ENCODE measurements around the gene ALK. TPM values are rescaled to one million over a fixed set of nuclear protein-coding genes. Genes with fewer than 3 reads are reported as not detected.
"Not testable (repeated sequence)": the region's sequence is repeated elsewhere in the genome, so short reads cannot be mapped to it uniquely, and the experiment has no call there.

Gene ALK
- total RNA-seq, 1 donor from 2014 or later: 1.1 TPM

DNA sequence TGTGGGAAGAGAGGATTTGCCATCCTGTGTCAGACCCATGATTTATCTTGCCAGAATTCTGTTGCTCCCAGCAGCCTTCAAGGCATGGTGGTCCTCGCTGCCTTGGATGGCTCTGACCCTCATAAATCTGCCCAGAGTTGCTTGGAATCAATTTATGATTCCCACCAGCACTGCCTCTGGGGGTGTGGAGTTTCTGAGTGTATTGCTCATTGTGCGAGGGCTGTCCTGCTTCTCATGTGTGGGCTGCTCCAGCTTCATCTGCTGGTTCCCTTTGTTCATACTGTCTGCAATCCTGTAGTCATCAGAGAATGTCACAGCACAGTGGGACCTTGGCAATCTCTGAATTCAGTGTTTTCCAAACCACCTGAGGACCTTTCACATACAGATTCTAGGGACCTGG lies 666.4 kb downstream of the ALK start:
- ATAC-seq (no peak), DNase-seq (no peak)
- no peak overlapping the region for H3K4me3 ChIP-seq
- H3K27me3 ChIP-seq (ENCODE audit: low read depth): peaks cover 6% of the 10 kb centered on the region
- H3K27ac ChIP-seq: no peak overlapping the region
- no peaks in the 10 kb centered on the region for H3K36me3 ChIP-seq
- no peaks in the 10 kb centered on the region for H3K9me3 ChIP-seq
- H3K4me1 ChIP-seq: no peaks in the 10 kb centered on the region
- TF ChIP-seq, protein P1, sequence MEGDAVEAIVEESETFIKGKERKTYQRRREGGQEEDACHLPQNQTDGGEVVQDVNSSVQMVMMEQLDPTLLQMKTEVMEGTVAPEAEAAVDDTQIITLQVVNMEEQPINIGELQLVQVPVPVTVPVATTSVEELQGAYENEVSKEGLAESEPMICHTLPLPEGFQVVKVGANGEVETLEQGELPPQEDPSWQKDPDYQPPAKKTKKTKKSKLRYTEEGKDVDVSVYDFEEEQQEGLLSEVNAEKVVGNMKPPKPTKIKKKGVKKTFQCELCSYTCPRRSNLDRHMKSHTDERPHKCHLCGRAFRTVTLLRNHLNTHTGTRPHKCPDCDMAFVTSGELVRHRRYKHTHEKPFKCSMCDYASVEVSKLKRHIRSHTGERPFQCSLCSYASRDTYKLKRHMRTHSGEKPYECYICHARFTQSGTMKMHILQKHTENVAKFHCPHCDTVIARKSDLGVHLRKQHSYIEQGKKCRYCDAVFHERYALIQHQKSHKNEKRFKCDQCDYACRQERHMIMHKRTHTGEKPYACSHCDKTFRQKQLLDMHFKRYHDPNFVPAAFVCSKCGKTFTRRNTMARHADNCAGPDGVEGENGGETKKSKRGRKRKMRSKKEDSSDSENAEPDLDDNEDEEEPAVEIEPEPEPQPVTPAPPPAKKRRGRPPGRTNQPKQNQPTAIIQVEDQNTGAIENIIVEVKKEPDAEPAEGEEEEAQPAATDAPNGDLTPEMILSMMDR (IDR thresholded peaks at IDR 0.05): no peak
- intact Hi-C loops (cut with DNase I): no loop called here

DNA sequence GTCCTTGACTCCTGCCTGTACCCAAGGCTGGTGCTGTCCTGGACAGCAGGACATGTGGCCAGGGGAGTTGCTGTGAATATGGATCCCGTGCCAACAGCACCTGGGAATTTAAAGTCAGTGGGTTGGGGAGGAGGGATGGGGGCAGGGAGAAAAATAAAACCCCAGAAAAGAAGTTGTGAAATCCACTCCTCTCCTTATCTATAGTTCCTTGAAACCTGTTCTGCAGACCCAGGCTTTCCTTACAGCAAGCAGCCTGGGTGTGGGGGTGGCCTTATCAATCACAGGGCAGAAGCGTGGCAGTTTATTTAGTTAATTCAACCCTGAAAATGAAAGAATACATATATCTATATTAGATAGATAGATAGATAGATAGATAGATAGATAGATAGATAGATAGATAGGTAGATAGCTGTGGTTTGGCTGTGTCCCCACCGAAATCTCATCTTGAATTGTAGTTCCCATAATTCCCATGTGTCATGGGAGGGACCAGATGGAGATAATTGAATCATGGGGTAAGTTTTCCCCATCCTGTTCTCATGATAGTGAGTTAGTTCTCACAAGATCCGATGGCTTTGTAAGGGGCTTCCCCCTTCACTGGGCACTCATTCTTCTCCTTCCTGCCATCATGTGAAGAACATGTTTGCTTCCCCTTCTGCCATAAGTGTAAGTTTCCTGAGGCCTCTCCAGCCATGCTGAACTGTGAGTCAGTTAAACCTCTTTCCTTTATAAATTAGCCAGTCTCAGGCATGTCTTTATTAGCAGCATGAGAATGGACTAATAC lies 667.7 kb downstream of the ALK start:
- H3K4me3 ChIP-seq; H3K27me3 ChIP-seq (ENCODE audit: low read depth); H3K4me1 ChIP-seq; H3K27ac ChIP-seq; H3K36me3 ChIP-seq; ATAC-seq; intact Hi-C loops (cut with DNase I); H3K9me3 ChIP-seq; DNase-seq: not testable (repeated sequence)

DNA sequence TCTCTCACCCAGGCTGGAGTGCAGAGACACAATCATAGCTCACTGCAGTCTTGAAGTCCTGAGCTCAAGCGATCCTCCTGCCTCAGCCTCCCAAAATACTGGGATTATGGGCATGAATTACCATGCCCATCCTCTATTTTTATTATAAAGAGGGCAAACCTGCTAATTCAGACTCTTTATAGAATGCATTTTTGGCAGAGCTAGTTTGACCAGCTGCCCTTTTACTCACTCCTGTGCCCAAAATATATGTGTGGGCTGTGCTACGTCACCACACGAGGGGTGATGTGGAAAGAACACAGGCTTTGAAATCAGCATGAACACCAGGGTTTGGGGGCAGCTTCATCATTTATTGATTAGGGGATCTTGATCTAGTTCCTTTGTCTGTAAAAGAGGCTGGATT lies 668.4 kb downstream of the ALK start:
- no peak for ATAC-seq
- TF ChIP-seq, protein P1 (IDR thresholded peaks at IDR 0.05): no peak
- intact Hi-C loops (cut with DNase I): no loop called here

DNA sequence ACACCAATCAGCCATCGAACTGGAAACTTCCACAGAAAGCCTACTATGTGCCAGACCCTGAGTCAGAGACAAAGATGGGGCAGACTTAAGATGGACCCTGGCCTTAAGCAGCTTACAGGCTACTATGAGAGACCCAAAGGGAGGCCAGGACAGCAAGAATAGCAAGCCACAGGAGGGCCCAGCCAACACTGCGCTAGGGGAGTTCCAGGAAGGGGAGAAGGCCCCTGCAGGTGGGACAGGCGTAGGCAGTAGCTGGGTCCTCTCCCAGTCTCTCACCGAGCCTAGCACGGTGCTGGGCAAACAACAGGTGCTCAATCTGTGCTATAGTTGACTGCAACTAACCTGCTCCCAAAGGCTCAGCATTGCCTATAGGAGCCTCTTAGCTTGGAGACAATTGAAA lies 670.0 kb downstream of the ALK start:
- TF ChIP-seq, protein P1 (IDR thresholded peaks at IDR 0.05): no peak
- Histone ChIP-seq H3K4me3 (no peak overlapping the region), H3K9me3 (no peaks in the 10 kb centered on the region), H3K27me3 (ENCODE audit: low read depth) (no peaks in the 10 kb centered on the region), H3K4me1 (no peaks in the 10 kb centered on the region), H3K36me3 (no peaks in the 10 kb centered on the region), H3K27ac (no peak overlapping the region)
- intact Hi-C loops (cut with DNase I): no loop called here
- ATAC-seq (no peak), DNase-seq (no peak)

More for the DNA sequence above, 668.4 kb downstream of the ALK start:
- Histone ChIP-seq H3K4me1 (no peaks in the 10 kb centered on the region), H3K27ac (no peak overlapping the region), H3K36me3 (no peaks in the 10 kb centered on the region), H3K4me3 (no peak overlapping the region), H3K27me3 (ENCODE audit: low read depth) (peaks cover 6% of the 10 kb centered on the region), H3K9me3 (no peaks in the 10 kb centered on the region)
- DNase-seq: no peak

DNA sequence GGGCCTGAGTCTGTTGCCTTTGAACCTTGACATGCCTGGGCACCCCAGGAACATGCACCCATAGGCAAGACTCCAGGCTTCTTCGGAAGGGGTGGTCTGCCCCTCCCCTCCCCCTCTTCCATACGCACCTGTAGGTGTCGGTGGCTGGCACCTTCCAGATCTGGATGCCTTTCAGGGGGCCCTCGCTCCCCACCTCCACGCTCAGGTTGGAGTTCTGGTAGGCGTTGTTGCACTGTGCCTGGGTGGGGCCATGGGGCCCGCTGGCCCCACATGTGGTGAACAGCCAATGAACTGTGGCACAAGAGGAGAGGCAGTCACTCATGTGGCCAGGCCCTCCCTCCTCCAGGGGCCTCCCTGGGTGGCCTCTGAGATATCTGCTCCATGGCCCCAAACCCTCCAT lies 670.4 kb downstream of the ALK start:
- DNase-seq (no peak), ATAC-seq (no peak)
- H3K4me3 ChIP-seq: no peak overlapping the region
- intact Hi-C loops (cut with DNase I): no loop called here
- H3K36me3 ChIP-seq: no peaks in the 10 kb centered on the region
- H3K27me3 ChIP-seq (ENCODE audit: low read depth): no peaks in the 10 kb centered on the region
- H3K9me3 ChIP-seq: no peaks in the 10 kb centered on the region
- TF ChIP-seq, protein P1 (IDR thresholded peaks at IDR 0.05): no peak
- H3K27ac ChIP-seq: no peak overlapping the region
- H3K4me1 ChIP-seq: no peaks in the 10 kb centered on the region

DNA sequence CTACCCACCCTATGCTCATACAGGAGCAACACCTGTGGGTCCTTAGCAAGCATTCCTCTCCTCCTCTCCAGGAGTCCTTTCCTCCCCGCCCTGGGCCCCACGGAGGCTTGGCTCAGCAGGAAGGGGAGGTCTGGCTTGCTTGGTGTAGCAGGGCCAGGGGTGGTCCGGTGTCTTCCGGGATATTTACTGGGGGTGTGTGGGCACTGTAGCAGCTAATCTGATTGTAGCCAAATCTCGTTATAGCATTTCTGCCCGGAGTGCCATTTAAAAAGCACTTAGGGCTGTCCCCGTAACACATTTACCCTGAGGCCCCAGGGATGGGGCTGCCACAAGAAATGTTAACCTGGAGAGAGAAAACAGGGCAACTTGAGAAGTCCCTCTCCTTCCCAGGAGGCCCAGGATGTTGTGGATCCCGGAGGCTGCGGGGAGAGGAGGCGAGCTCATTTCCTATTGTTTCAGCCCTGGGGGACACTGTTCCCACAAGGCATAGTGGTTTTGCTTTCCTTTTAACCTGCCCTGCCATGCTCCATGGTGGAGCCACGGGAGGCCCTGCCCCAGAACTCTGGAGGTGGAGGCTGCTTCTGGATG lies 671.6 kb downstream of the ALK start:
- intact Hi-C loops (cut with DNase I): no loop called here
- Histone ChIP-seq H3K4me3 (no peak overlapping the region), H3K36me3 (no peaks in the 10 kb centered on the region), H3K27me3 (ENCODE audit: low read depth) (no peaks in the 10 kb centered on the region), H3K27ac (no peak overlapping the region), H3K9me3 (no peaks in the 10 kb centered on the region), H3K4me1 (no peaks in the 10 kb centered on the region)
- no peak for DNase-seq
- TF ChIP-seq, protein P1 (IDR thresholded peaks at IDR 0.05): no peak
- ATAC-seq: no peak
